GM18511 (cell line): ENCODE measurements around the gene PIP4K2A.
"Not testable (repeated sequence)": the region's sequence is repeated elsewhere in the genome, so short reads cannot be mapped to it uniquely, and the experiment has no call there.

Experiments
- ATAC-seq: cut with Tn5 transposase; IDR thresholded peaks from one replicate; pipeline ENCODE4 v1.9.1; 2021; ENCODE audit warnings: mild to moderate bottlenecking, moderate library complexity; ENCODE audit not compliant: unreplicated experiment

PIP4K2A gene

DNA sequence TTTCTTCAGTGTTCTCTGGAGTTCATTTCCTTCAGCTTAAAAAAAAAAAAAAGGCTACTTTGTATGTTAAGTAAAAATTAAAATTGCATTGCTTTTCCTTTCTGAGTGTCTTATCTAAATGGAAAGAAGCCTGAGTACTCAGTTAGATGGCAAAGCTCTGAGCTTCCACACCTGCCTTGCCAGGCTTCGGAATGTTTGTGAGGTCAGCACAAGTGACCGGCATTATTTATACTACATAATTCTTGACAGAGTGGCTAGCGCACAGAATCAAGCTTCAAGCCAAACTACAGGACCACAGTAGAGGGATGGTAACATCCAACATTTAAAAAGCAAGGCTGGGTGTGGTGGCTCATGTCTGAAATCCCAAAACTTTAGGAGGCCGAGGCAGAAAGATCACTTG lies 17.3 kb downstream of the PIP4K2A start:
- ATAC-seq = no peak

- no peak for ATAC-seq
Measured at GRCh38 chr10:22693860-22694259, 20.5 kb downstream of the PIP4K2A start.

DNA sequence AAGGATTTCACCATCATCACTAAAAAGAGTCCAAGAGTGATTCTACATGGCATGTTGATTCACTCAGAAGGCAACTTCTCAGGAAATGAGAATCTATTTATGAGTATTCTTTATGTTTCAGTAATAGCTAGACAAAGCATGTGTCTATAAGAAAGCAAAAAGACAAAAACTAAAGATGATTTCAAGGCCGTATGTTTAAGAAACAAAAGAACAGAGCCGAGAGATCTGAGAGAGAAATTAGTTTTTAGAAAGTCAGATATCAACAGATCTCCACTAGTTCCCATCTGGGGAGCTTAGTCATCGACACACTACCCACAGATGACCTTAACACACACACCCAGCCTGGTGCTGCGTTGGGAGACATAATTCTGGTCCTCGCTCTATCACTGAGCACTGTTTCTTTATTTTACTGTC lies 21.0 kb downstream of the PIP4K2A start:
- ATAC-seq = peak; percentile 54

DNA sequence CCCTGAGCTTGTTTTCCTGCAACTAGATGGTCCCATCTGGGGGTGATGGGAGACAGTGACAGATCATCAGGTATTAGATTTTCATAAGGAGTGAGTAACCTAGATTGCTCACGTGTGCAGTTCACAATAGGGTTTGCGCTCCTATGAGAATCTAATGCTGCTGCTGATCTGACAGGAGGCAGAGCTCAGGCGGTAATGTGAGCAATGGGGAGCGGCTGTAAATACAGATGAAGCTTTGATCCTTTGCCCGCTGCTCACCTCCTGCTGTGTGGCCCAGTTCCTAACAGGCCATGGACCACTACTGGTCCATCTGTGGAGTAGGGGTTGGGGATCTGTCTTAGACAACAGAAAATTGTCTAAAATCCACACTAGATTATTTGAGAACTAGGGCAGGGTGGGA lies 22.3 kb downstream of the PIP4K2A start:
- not testable (repeated sequence) for ATAC-seq

DNA sequence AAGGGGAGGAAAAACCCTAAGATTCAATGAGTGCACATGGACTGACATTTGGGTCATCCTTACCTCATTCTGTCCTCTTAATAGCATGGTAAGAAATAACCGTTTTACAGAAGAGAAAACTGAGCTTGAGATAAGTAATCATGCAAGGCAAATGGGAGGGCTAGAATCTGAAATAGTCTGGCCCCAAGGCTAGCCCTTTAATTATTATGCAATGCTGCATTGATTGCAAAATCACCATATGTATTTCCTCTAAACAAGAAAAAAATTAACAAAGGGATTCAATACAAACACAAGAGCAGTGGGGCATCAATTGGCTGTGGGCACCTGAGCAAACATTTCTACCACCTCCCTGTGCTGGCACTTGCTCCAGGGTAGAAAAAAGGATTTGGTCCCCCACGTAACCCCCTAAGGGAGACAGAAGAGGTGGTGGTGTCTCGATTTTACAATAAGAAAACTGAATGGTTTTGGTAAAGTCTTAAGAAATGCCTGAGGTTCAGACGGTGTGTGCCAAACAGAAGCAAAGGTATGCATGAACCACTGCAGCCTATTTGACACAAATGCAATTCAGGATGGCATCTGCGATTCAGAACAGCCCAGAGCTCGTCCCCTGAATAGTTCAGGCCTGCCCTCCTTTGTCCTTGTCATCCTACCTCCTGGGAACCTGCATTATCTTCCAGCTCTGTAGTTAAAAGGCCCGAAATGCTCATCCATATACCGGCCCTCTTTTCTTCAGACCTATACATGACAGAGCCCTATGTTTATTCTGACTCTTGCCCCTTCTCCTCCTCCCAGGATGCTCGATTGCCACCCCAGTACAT lies 23.6 kb downstream of the PIP4K2A start:
- peak; percentile 37 for ATAC-seq

GRCh38 chr10:22690158-22690557 lies 24.2 kb downstream of the PIP4K2A start:
- peak; percentile 46 for ATAC-seq

- ATAC-seq = no peak
Measured at GRCh38 chr10:22686347-22686746, 28.0 kb downstream of the PIP4K2A start.

DNA sequence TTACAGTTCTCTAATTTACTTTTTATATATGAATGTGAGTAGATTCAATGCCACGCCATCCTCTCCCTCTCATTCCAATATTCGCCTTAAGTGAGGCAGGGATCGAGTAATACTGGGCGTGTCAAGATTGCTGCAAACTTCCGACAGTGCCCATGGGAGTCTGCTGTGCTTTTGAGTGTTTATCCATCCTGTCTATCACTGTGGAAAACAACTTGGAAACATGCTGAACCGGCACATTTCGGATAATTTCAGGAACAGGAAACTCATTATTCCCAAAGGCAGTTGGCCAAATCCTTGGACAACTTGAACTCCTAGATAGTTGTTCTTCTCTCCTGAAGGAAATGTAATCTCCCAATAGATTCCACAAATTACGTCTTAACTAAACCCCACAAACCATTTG lies 28.5 kb downstream of the PIP4K2A start:
- ATAC-seq = no peak

- no peak for ATAC-seq
Measured at GRCh38 chr10:22684699-22685098, 29.7 kb downstream of the PIP4K2A start.

- peak; percentile 65 for ATAC-seq
Measured at GRCh38 chr10:22683140-22683389, 31.3 kb downstream of the PIP4K2A start.

GRCh38 chr10:22682237-22683139 lies 31.9 kb downstream of the PIP4K2A start:
- ATAC-seq = peak; percentile 41

- no peak for ATAC-seq
Measured at GRCh38 chr10:22681783-22682183, 32.6 kb downstream of the PIP4K2A start.

GRCh38 chr10:22681301-22681700 lies 33.1 kb downstream of the PIP4K2A start:
- ATAC-seq = no peak

GRCh38 chr10:22679608-22680007 lies 34.8 kb downstream of the PIP4K2A start:
- no peak for ATAC-seq

- no peak for ATAC-seq
Measured at GRCh38 chr10:22677333-22677732, 37.0 kb downstream of the PIP4K2A start.

GRCh38 chr10:22676435-22676834 lies 37.9 kb downstream of the PIP4K2A start:
- ATAC-seq = no peak

DNA sequence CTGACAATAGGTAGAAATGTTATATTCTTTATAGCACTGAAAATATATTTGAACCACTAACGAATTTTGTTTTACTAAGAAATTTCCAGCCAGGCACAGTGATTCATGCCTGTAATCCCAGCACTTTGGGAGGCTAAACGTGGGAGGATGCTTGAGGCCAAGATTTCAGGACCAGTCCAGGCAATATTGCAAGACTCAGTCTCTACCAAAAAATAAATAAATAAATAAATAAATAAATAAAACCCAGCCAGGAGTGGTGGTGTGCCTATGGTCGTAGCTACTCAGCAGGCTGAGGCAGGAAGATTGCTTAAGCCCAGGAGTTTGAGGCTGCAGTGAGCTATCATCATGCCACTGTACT lies 39.8 kb downstream of the PIP4K2A start:
- ATAC-seq = no peak

DNA sequence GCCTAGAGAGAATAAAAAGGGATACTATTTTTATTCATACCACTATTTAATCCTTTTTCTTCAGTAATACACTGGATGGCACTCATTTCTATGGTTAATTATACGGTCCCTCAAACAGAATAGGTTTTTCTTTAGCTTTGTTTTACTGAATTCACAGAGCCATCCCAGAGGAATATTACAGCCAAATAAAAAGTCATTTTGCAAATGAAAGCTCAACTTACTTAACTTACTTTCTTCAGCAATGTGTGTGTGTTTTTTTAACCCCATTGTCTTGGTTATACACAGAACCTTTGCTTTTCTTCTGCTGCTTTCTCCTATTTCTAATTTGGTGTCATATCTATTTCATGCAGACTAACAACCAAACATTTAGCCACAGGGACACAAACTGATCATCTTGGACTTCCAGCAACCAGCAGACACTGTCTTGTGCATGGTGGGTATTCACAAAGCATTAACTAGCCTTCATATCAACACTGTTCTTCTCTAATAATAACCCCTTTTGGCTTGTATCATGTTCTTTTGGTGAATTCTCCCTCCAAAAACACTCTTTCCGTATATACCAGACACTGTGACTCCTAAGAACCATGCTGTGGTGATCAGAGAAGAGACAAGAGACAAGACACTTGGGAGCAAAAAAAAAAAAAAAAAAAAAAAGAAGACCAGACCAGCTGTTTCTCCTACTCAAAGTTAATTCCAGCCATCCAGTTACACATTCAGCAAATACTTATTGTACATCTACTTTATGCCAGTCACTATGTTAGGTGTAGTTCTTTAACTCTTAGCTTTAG lies 40.4 kb downstream of the PIP4K2A start:
- ATAC-seq = no peak

DNA sequence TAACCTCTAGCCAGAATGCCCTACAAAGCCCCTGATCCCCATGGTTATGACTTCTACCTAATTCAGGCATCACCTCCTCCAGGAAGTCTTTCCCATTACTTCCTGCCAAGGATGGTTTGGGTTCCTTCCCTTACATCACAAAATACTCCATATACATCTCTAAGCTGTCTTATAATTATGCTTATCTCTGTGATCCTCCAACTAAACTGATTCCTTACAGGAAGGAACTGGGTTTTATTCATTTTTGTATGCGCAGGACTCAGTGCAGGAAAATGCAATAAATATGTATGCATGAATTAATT lies 41.3 kb downstream of the PIP4K2A start:
- no peak for ATAC-seq

DNA sequence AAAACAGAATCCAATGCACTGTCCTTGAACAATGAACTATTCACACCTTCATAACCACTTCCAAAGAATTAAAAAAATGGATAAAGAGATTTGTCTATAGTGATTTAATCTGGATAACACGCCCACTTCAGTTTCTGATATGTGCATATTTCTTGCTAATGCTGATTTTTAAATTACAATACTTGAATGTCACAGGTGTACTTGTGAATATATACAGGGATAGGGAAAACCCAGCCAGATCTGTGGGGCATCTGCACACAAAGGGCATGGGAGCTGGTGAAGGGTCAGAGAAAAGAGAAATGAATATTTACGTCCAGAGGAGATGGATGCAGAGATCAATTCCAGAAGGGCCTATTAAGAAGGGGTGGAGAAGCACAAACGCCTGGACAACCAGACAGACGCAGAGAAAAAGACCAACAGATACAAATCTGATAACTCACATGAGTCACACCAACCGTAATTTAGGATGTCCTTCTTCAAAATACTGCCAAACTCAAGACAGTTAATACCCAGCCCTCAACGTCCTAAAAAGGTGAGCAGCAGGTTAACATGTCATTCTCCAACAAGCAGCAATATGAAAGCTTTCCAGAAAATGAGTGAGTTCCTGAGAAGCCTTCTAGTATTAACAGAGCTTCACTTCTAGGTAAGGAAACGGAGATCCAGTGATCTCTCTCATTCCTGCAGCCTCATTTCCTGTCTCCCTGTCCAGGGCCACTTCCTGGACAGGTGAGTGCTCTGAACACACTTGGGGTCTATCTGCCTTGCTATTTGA lies 41.9 kb downstream of the PIP4K2A start:
- ATAC-seq = no peak

DNA sequence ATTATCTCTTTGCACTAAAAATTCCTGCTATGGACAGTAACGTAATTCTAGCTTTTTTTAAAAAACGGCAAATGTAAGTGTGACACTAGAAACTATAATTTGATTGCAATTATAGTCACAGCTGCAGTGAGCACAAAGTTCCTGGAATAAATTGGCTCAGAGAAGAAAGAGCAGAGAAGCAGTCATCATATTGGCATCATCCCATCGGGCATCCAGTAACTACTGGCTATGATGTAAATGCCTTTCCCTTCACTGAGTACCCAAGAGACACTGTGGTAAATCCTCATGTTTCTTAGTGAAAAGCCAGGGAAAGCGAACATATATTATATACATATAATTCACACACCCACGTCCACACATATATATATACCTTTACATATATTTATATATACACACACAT lies 43.6 kb downstream of the PIP4K2A start:
- no peak for ATAC-seq
